Ishikawa (cell line): Measurements from ENCODE around the gene GALNT1.

ENCODE experiments used
- CEBPB ChIP-seq: IDR thresholded peaks from 2 replicates; pipeline ENCODE4 v1.6.1; 2012
- CREB1 ChIP-seq: IDR thresholded peaks from 2 replicates; pipeline ENCODE4 v1.6.1; 2012; ENCODE audit warnings: low read depth
- EGR1 ChIP-seq: IDR thresholded peaks from 2 replicates; pipeline ENCODE4 v1.6.1; 2012
- EP300 ChIP-seq: IDR thresholded peaks from 2 replicates; pipeline ENCODE4 v1.6.1; 2012; ENCODE audit warnings: borderline replicate concordance
- FOXM1 ChIP-seq: IDR thresholded peaks from 2 replicates; pipeline ENCODE4 v1.6.1; 2012; ENCODE audit warnings: low read depth, borderline replicate concordance
- MAX ChIP-seq: IDR thresholded peaks from 2 replicates; pipeline ENCODE4 v1.6.1; 2012
- NFIC ChIP-seq: IDR thresholded peaks from 2 replicates; pipeline ENCODE4 v1.6.1; 2012
- RAD21 ChIP-seq: IDR thresholded peaks from 2 replicates; pipeline ENCODE4 v1.6.1; 2012; ENCODE audit warnings: low read depth
- TAF1 ChIP-seq: IDR thresholded peaks from 2 replicates; pipeline ENCODE4 v1.6.1; 2012; ENCODE audit warnings: low read depth, mild to moderate bottlenecking
- TCF12 ChIP-seq: IDR thresholded peaks from 2 replicates; pipeline ENCODE4 v1.6.1; 2012; ENCODE audit warnings: low read depth
- TEAD4 ChIP-seq: IDR thresholded peaks from 2 replicates; pipeline ENCODE4 v1.6.1; 2012
- USF1 ChIP-seq: IDR thresholded peaks from 2 replicates; pipeline ENCODE4 v1.6.1; 2012
- YY1 ChIP-seq: IDR thresholded peaks from 2 replicates; pipeline ENCODE4 v1.6.1; 2012; ENCODE audit warnings: low read depth
- ZBTB7A ChIP-seq: IDR thresholded peaks from 2 replicates; pipeline ENCODE4 v1.6.1; 2012; ENCODE audit warnings: low read depth
- TF ChIP-seq, protein P1 (sequence below): IDR thresholded peaks from 2 replicates; pipeline ENCODE4 v1.6.1; 2012; ENCODE audit warnings: low read depth, mild to moderate bottlenecking

The GALNT1 gene

DNA sequence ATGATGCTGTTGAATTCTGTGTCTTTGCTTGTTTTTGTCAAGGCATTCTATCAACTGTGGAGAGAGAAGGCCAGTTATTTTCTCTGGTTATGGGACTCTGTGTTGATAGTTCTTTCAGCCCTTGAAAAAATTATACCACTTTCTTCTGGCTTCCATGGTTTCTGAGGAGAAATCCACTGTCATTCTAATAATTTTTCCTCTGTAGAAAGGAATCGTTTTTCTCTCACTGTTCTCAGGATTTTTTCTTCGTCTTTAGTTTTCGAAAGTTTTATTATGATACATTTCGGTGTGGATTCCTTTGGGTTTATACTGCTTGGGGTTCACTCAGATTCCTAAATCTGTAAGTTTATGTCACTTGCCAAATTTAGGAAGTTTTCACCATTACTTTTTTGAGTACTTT is 6.6 kb downstream of the GALNT1 start:
- no peak for TF ChIP-seq MAX
- TF ChIP-seq TEAD4, result no peak
- no peak for TF ChIP-seq EP300

GRCh38 chr18:35588995-35589394 is 7.5 kb downstream of the GALNT1 start:
- TF ChIP-seq FOXM1, result no peak
- TF ChIP-seq TAF1, result no peak
- TF ChIP-seq RAD21, result peak; percentile 15; the same call in 1 of the 2 replicates
- no peak for TF ChIP-seq YY1
- TF ChIP-seq EGR1, result no peak
- no peak for TF ChIP-seq ZBTB7A
- no peak for TF ChIP-seq TCF12

DNA sequence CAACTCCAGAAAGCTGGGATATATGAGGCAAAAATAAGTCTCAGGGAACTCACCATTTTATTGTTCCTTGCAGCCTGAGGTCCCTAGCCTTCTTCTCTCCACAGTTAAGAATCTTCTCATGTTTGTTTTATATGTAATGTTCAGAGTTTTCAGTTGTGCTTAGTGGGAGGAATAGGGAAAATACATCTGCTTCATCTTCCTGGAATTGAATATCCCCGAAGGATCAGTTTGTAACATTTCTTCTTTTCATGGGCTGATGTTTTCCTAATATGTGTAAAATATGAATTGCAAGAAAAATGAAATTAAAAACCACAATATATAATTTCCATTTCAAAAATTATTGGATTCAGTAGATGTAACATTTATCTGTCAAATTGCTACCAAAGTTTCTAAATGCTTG is 8.0 kb downstream of the GALNT1 start:
- TF ChIP-seq EP300 (no peak), TEAD4 (no peak), USF1 (no peak), TAF1 (no peak), RAD21 (no peak), TCF12 (no peak), YY1 (no peak), NFIC (no peak), EGR1 (no peak), MAX (no peak), FOXM1 (no peak), ZBTB7A (no peak), CREB1 (no peak), CEBPB (no peak)
- TF ChIP-seq, protein P1, sequence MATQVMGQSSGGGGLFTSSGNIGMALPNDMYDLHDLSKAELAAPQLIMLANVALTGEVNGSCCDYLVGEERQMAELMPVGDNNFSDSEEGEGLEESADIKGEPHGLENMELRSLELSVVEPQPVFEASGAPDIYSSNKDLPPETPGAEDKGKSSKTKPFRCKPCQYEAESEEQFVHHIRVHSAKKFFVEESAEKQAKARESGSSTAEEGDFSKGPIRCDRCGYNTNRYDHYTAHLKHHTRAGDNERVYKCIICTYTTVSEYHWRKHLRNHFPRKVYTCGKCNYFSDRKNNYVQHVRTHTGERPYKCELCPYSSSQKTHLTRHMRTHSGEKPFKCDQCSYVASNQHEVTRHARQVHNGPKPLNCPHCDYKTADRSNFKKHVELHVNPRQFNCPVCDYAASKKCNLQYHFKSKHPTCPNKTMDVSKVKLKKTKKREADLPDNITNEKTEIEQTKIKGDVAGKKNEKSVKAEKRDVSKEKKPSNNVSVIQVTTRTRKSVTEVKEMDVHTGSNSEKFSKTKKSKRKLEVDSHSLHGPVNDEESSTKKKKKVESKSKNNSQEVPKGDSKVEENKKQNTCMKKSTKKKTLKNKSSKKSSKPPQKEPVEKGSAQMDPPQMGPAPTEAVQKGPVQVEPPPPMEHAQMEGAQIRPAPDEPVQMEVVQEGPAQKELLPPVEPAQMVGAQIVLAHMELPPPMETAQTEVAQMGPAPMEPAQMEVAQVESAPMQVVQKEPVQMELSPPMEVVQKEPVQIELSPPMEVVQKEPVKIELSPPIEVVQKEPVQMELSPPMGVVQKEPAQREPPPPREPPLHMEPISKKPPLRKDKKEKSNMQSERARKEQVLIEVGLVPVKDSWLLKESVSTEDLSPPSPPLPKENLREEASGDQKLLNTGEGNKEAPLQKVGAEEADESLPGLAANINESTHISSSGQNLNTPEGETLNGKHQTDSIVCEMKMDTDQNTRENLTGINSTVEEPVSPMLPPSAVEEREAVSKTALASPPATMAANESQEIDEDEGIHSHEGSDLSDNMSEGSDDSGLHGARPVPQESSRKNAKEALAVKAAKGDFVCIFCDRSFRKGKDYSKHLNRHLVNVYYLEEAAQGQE, result no peak

DNA sequence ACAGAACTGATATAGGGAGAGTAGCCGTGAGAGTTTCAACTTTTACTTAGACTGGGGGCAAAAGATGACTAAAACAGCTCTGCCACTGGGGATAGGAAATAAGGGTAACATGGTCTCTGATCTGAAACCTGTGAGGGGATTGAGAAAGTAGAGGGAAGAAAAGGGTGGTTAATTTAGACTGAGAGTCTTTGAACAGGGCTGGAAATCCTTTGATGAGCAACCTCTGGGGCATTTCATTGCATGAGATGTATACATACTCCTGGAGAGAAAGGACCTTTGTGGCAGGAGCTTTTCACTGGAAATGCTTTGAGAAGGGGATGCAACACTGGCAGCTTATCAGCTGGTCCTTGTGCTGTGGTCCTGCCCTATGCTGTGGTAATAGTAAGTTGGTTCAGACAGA is 9.4 kb downstream of the GALNT1 start:
- no peak for TF ChIP-seq ZBTB7A
- TF ChIP-seq FOXM1, result no peak
- TF ChIP-seq, protein P1, result no peak
- no peak for TF ChIP-seq CREB1
- no peak for TF ChIP-seq TCF12
- TF ChIP-seq EP300, result no peak
- TF ChIP-seq USF1, result no peak
- TF ChIP-seq NFIC, result no peak
- TF ChIP-seq RAD21, result no peak
- no peak for TF ChIP-seq YY1
- no peak for TF ChIP-seq EGR1
- no peak for TF ChIP-seq TAF1
- TF ChIP-seq CEBPB, result no peak
- no peak for TF ChIP-seq TEAD4
- TF ChIP-seq MAX, result no peak

- no peak for TF ChIP-seq ZBTB7A
- no peak for TF ChIP-seq USF1
- TF ChIP-seq TEAD4, result no peak
- TF ChIP-seq EGR1, result no peak
- TF ChIP-seq NFIC, result no peak
- no peak for TF ChIP-seq MAX
- no peak for TF ChIP-seq CEBPB
- no peak for TF ChIP-seq CREB1
- no peak for TF ChIP-seq RAD21
- no peak for TF ChIP-seq EP300
- TF ChIP-seq, protein P1, result no peak
- no peak for TF ChIP-seq FOXM1
- TF ChIP-seq TCF12, result no peak
- no peak for TF ChIP-seq YY1
- no peak for TF ChIP-seq TAF1
Measured at GRCh38 chr18:35592298-35592697, 10.8 kb downstream of the GALNT1 start.
